Measurements from ENCODE around the gene EFL1. TPM values are rescaled to one million over a fixed set of nuclear protein-coding genes. Genes with fewer than 3 reads are reported as not detected.
"Not testable (repeated sequence)": the region's sequence is repeated elsewhere in the genome, so short reads cannot be mapped to it uniquely, and the experiment has no call there.

Gene EFL1
- polyA plus RNA-seq, 10 donors, result 10.8 to 16.3 (median 12.9) TPM

GRCh38 chr15:82282386-82282785 lies 19.9 kb upstream of the EFL1 start:
- not testable (repeated sequence) for DNase-seq

GRCh38 chr15:82281276-82281675 lies 18.7 kb upstream of the EFL1 start:
- not testable (repeated sequence) for DNase-seq

- no peak for DNase-seq
Measured at GRCh38 chr15:82275410-82275809, 12.9 kb upstream of the EFL1 start.

- DNase-seq, result no peak
Measured at GRCh38 chr15:82272154-82272553, 9.6 kb upstream of the EFL1 start.

- not testable (repeated sequence) for DNase-seq
Measured at GRCh38 chr15:82268454-82268853, 5.9 kb upstream of the EFL1 start.

GRCh38 chr15:82267137-82267536 lies 4.6 kb upstream of the EFL1 start:
- not testable (repeated sequence) for DNase-seq

GRCh38 chr15:82263350-82263749 lies 816 bp upstream of the EFL1 start:
- no peak for DNase-seq

GRCh38 chr15:82261566-82262421 lies 740 bp downstream of the EFL1 start:
- peak in 2 of 3 donors; percentile 15 to 19 for DNase-seq

GRCh38 chr15:82248261-82248660 lies 14.3 kb downstream of the EFL1 start:
- not testable (repeated sequence) for DNase-seq

- not testable (repeated sequence) for DNase-seq
Measured at GRCh38 chr15:82245956-82246355, 16.6 kb downstream of the EFL1 start.

- DNase-seq, result not testable (repeated sequence)
Measured at GRCh38 chr15:82243644-82244043, 18.9 kb downstream of the EFL1 start.

- DNase-seq, result not testable (repeated sequence)
Measured at GRCh38 chr15:82241836-82242499, 20.6 kb downstream of the EFL1 start.

GRCh38 chr15:82239685-82240391 lies 22.7 kb downstream of the EFL1 start:
- DNase-seq, result no peak

- DNase-seq, result not testable (repeated sequence)
Measured at GRCh38 chr15:82237944-82238534, 24.5 kb downstream of the EFL1 start.

- DNase-seq, result no peak
Measured at GRCh38 chr15:82231842-82232241, 30.7 kb downstream of the EFL1 start.

- DNase-seq, result no peak
Measured at GRCh38 chr15:82231233-82231632, 31.3 kb downstream of the EFL1 start.

GRCh38 chr15:82228750-82229149 lies 33.8 kb downstream of the EFL1 start:
- DNase-seq, result no peak

GRCh38 chr15:82221535-82221934 lies 41.0 kb downstream of the EFL1 start:
- peak in 2 of 3 donors; percentile 5 to 28 for DNase-seq

- not testable (repeated sequence) for DNase-seq
Measured at GRCh38 chr15:82216092-82216491, 46.4 kb downstream of the EFL1 start.

GRCh38 chr15:82212201-82212600 lies 50.3 kb downstream of the EFL1 start:
- not testable (repeated sequence) for DNase-seq

- not testable (repeated sequence) for DNase-seq
Measured at GRCh38 chr15:82210066-82210597, 52.4 kb downstream of the EFL1 start.

GRCh38 chr15:82204575-82204974 lies 58.0 kb downstream of the EFL1 start:
- DNase-seq, result not testable (repeated sequence)
